H1 (cell line): ENCODE data around the gene BLOC1S3. TPM values are rescaled to one million over a fixed set of nuclear protein-coding genes. Genes with fewer than 3 reads are reported as not detected.
"Not testable (repeated sequence)": the region's sequence is repeated elsewhere in the genome, so short reads cannot be mapped to it uniquely, and the experiment has no call there.

Source experiments
- CTCF ChIA-PET: fragments of 300-600 bp; sonication (Branson Sonifier 250); formaldehyde crosslinking; loops from one replicate; lab custom pipeline; 2021; ENCODE audit not compliant: partially characterized antibody; lab: Charles Lee
- POLR2A ChIA-PET: fragments of 300-600 bp; sonication (Branson Sonifier 250); formaldehyde crosslinking; loops from one replicate; lab custom pipeline; 2021; ENCODE audit warnings: inconsistent platforms; ENCODE audit not compliant: partially characterized antibody; lab: Charles Lee
- DNase-seq, 2 experiments: peaks; one replicate each; pipeline versions ENCODE4 v3.0.0 to v3.0.0-alpha.2; 2010 to 2022; ENCODE audit warnings: low spot score in 2 of 2, low read depth in 1 of 2, mixed read lengths in 1 of 2
- FAIRE-seq: peaks from 2 replicates; lab custom pipeline; 2011; peaks lifted over from hg19 to GRCh38; lab: Jason Lieb, UNC
- H2AFZ ChIP-seq: 2 replicates; pipeline ENCODE4 v1.8.1; 2012; ENCODE audit warnings: low read length, inconsistent platforms
- H2AK5ac ChIP-seq: 2 replicates; pipeline ENCODE4 v1.6.1; 2013; ENCODE audit warnings: low read depth, low read length
- H2BK120ac ChIP-seq: replicated peaks from 2 replicates; pipeline ENCODE3; 2013; ENCODE audit warnings: low read depth, low read length, inconsistent platforms
- H2BK12ac ChIP-seq: 2 replicates; pipeline ENCODE4 v1.6.1; 2013; ENCODE audit warnings: low read depth, low read length
- H2BK15ac ChIP-seq: 2 replicates; pipeline ENCODE4 v1.6.1; 2013; ENCODE audit warnings: low read length
- H2BK20ac ChIP-seq: 2 replicates; pipeline ENCODE4 v1.6.1; 2013; ENCODE audit warnings: low read length
- H2BK5ac ChIP-seq: 2 replicates; pipeline ENCODE4 v1.6.1; 2013; ENCODE audit warnings: low read depth, low read length
- H3K14ac ChIP-seq: 2 replicates; pipeline ENCODE4 v1.6.1; 2013; ENCODE audit warnings: inconsistent platforms; ENCODE audit not compliant: insufficient read length
- H3K18ac ChIP-seq: 2 replicates; pipeline ENCODE4 v1.6.1; 2013; ENCODE audit warnings: low read length; ENCODE audit errors: extremely low read depth
- H3K23ac ChIP-seq: 2 replicates; pipeline ENCODE4 v1.6.1; 2013; ENCODE audit warnings: inconsistent platforms; ENCODE audit not compliant: insufficient read length
- H3K23me2 ChIP-seq: 2 replicates; pipeline ENCODE4 v1.6.1; 2013; ENCODE audit warnings: low read depth, low read length
- H3K27ac ChIP-seq: 2 replicates; pipeline ENCODE4 v1.6.1; 2011; ENCODE audit warnings: low read depth, low read length, inconsistent platforms
- H3K27me3 ChIP-seq, 4 experiments: replicated peaks in 1 of 4; 1 replicate in 1 of 4; 2 replicates in 3 of 4; pipeline versions ENCODE4 v1.6.1 to v1.8.1; 2011 to 2013; ENCODE audit warnings: low read length in 3 of 4, mild to moderate bottlenecking in 3 of 4, inconsistent platforms in 2 of 4, mixed read lengths in 2 of 4, moderate library complexity in 1 of 4; ENCODE audit not compliant: control insufficient read depth in 3 of 4, insufficient read depth in 3 of 4; ENCODE audit errors: extremely low read depth in 1 of 4
- H3K36me3 ChIP-seq, 4 experiments: 2 replicates each; pipeline versions ENCODE4 v1.6.1 to v1.8.1; 2011 to 2013; ENCODE audit warnings: mild to moderate bottlenecking in 4 of 4, low read length in 3 of 4, moderate library complexity in 2 of 4, control low read depth in 1 of 4, inconsistent platforms in 1 of 4; ENCODE audit not compliant: insufficient read depth in 4 of 4, control insufficient read depth in 2 of 4
- H3K4ac ChIP-seq: replicated peaks from 2 replicates; pipeline ENCODE3; 2013; ENCODE audit warnings: low read length, low read depth, mixed read lengths, inconsistent platforms; ENCODE audit not compliant: insufficient read length
- H3K4me1 ChIP-seq, 4 experiments: replicated peaks in 1 of 4; 1 replicate in 1 of 4; 2 replicates in 3 of 4; pipeline versions ENCODE4 v1.6.1 to v1.8.1; 2011 to 2013; ENCODE audit warnings: low read length in 3 of 4, inconsistent platforms in 2 of 4, mixed read lengths in 1 of 4; ENCODE audit not compliant: insufficient read depth in 4 of 4, control insufficient read depth in 3 of 4
- H3K4me2 ChIP-seq, 2 experiments: 2 replicates each; pipeline versions ENCODE4 v1.6.1 to v1.8.1; 2011 to 2013; ENCODE audit warnings: low read depth in 2 of 2, low read length in 2 of 2, control low read depth in 1 of 2, inconsistent platforms in 1 of 2, mild to moderate bottlenecking in 1 of 2; ENCODE audit not compliant: insufficient read depth in 1 of 2
- H3K4me3 ChIP-seq, 4 experiments: fragments of 200-600, 300-600 bp in 1 of 4; sonication (generic), shearing (Covaris generic), sonication (Bioruptor Twin) in 1 of 4; 2 replicates each; pipeline versions ENCODE4 v1.5.1 to v1.8.1; 2011 to 2016; ENCODE audit warnings: low read length in 4 of 4, low read depth in 3 of 4, control low read depth in 2 of 4, inconsistent platforms in 2 of 4, mild to moderate bottlenecking in 2 of 4, mixed read lengths in 1 of 4, moderate library complexity in 1 of 4; ENCODE audit not compliant: insufficient read depth in 2 of 4; ENCODE audit errors: extremely low read depth in 1 of 4
- H3K56ac ChIP-seq: replicated peaks from 2 replicates; pipeline ENCODE3; 2013; ENCODE audit warnings: low read depth, mild to moderate bottlenecking, mixed read lengths, low read length, inconsistent platforms; ENCODE audit not compliant: insufficient read length
- H3K79me1 ChIP-seq: 2 replicates; pipeline ENCODE4 v1.6.1; 2013; ENCODE audit warnings: low read depth, low read length, control low read depth
- H3K79me2 ChIP-seq, 2 experiments: 2 replicates each; pipeline versions ENCODE4 v1.6.1 to v1.8.1; 2012 to 2013; ENCODE audit warnings: low read length in 2 of 2, mild to moderate bottlenecking in 2 of 2, inconsistent platforms in 1 of 2; ENCODE audit not compliant: insufficient read depth in 2 of 2, control insufficient read depth in 1 of 2
- H3K9ac ChIP-seq, 4 experiments: replicated peaks in 1 of 4; 1 replicate in 1 of 4; 2 replicates in 3 of 4; pipeline versions ENCODE4 v1.6.1 to v1.8.1; 2011 to 2013; ENCODE audit warnings: low read depth in 3 of 4, low read length in 3 of 4, control low read depth in 2 of 4, mild to moderate bottlenecking in 2 of 4, moderate library complexity in 2 of 4, inconsistent platforms in 1 of 4; ENCODE audit errors: extremely low read depth in 1 of 4
- H3K9me3 ChIP-seq, 2 experiments: 2 replicates each; pipeline versions ENCODE4 v1.6.1 to v1.8.1; 2012 to 2013; ENCODE audit warnings: mild to moderate bottlenecking in 2 of 2, moderate library complexity in 2 of 2, control low read depth in 1 of 2, inconsistent platforms in 1 of 2, low read depth in 1 of 2, low read length in 1 of 2, mixed read lengths in 1 of 2; ENCODE audit not compliant: insufficient read depth in 2 of 2
- H4K20me1 ChIP-seq, 2 experiments: replicated peaks in 1 of 2; 2 replicates each; pipeline versions ENCODE3 to v1.8.1; 2011 to 2013; ENCODE audit warnings: inconsistent platforms in 2 of 2, low read length in 2 of 2, mild to moderate bottlenecking in 1 of 2; ENCODE audit not compliant: insufficient read depth in 2 of 2, control insufficient read depth in 1 of 2
- H4K5ac ChIP-seq: 2 replicates; pipeline ENCODE4 v1.6.1; 2013; ENCODE audit warnings: low read length, low read depth, mixed read lengths, inconsistent platforms; ENCODE audit not compliant: insufficient read length
- H4K8ac ChIP-seq: 2 replicates; pipeline ENCODE4 v1.8.0; 2013; ENCODE audit warnings: mild to moderate bottlenecking, moderate library complexity, low read length, inconsistent platforms; ENCODE audit not compliant: insufficient read depth; ENCODE audit errors: extremely low read depth
- H4K91ac ChIP-seq: replicated peaks from 2 replicates; pipeline ENCODE3; 2013; ENCODE audit warnings: low read length, mixed read lengths, inconsistent platforms; ENCODE audit not compliant: insufficient read length
- WGBS, 2 experiments: shearing (Covaris generic) in 1 of 2; methylation state at CpG; one replicate each; pipeline versions ENCODE4 v1.1.6 to v1.1.7; 2013 to 2015; ENCODE audit warnings: low lambda C conversion rate in 2 of 2, mixed read lengths in 2 of 2, inconsistent platforms in 1 of 2, low coverage in 1 of 2, missing lambda C conversion rate in 1 of 2; ENCODE audit not compliant: insufficient replicate concordance in 2 of 2, insufficient coverage in 1 of 2, insufficient read length in 1 of 2; ENCODE audit errors: extremely low coverage in 1 of 2, missing lambda C conversion rate in 1 of 2; 5-methylcytosine and 5-hydroxymethylcytosine counted together
- polyA plus RNA-seq, 7 experiments: library from polyadenylated mRNA; depleted of rRNA in 3 of 7; stranded (reverse) in 5 of 7; unstranded in 2 of 7; fragments of >200 nt in 5 of 7; fragments of 200-250 nt in 2 of 7; gene quantifications; 1 replicate in 5 of 7; 2 replicates in 1 of 7; 4 replicates in 1 of 7; pipeline versions ENCODE4 v1.2.1 to v1.2.3, GENCODE V29; 2011 to 2013; ENCODE audit warnings: missing spikeins in 2 of 7, mixed read lengths in 2 of 7
- total RNA-seq: library from RNA; stranded (reverse); fragmentation: NEBNext Ultra II Directional; extraction: Animal tissue kit (Norgen Biotek cat#: 25700); gene quantifications from 2 replicates; pipeline ENCODE4 v1.2.1, GENCODE V29; 2021

BLOC1S3 gene
- total and polyA plus RNA-seq, 2 of the 8 experiments (the other 6 are each of a cell fraction or from before 2014, with no cell fraction given), result 6.0 to 6.1 TPM

GRCh38 chr19:45229056-45229455, 50.5 kb downstream of the BLOC1S3 start:
- H3K79me2 ChIP-seq, H3K4me3 ChIP-seq, H3K9me3 ChIP-seq, H3K4me2 ChIP-seq, H4K91ac ChIP-seq, H2AK5ac ChIP-seq, H3K23ac ChIP-seq, H3K14ac ChIP-seq, H3K23me2 ChIP-seq, H3K56ac ChIP-seq, H3K4me1 ChIP-seq, H3K18ac ChIP-seq, H2AFZ ChIP-seq, H4K5ac ChIP-seq, FAIRE-seq, H2BK20ac ChIP-seq, H3K36me3 ChIP-seq, H4K8ac ChIP-seq, H2BK12ac ChIP-seq, H4K20me1 ChIP-seq, POLR2A ChIA-PET, H3K4ac ChIP-seq, H3K27ac ChIP-seq, H2BK15ac ChIP-seq, H2BK5ac ChIP-seq, H3K79me1 ChIP-seq, H2BK120ac ChIP-seq, DNase-seq, H3K9ac ChIP-seq: not testable (repeated sequence)
- 85% methylated on average over 2 of the region's 2 CpGs; no CpG with 5 or more reads in 1 of the 2 experiments for WGBS, 2 experiments
- H3K27me3 ChIP-seq, result peaks cover 12 to 24% (median 21%) of the 10 kb centered on the region in 4 experiments
- CTCF ChIA-PET, result interaction anchor here (0.8 to 3.6 kb wide), 4 partner anchors 11 to 43 kb away, joined by 3 to 11 read pairs (median 6); no protein-coding TSS in a partner anchor

Other genes with a start within 250 kb of the BLOC1S3 start
- not detected in 2 replicates for gene APOC4, start 236.5 kb upstream of the BLOC1S3 start, total RNA-seq
- gene APOC4, start 236.5 kb upstream of the BLOC1S3 start, polyA plus RNA-seq (2011; rRNA removed), result not detected in 2 replicates
- gene APOC2, start 232.7 kb upstream of the BLOC1S3 start, total RNA-seq, result not detected in 2 replicates
- gene APOC2, start 232.7 kb upstream of the BLOC1S3 start, polyA plus RNA-seq (2011; rRNA removed), result not detected in 2 replicates
- gene CLPTM1, start 223.4 kb upstream of the BLOC1S3 start, total RNA-seq, result 84.8 and 95.8 TPM in 2 replicates
- 108 and 140 TPM in 2 replicates for gene CLPTM1, start 223.4 kb upstream of the BLOC1S3 start, polyA plus RNA-seq (2011; rRNA removed)
- gene RELB, start 177.3 kb upstream of the BLOC1S3 start, total RNA-seq, result 12.5 and 13.1 TPM in 2 replicates
- 10.0 and 12.6 TPM in 2 replicates for gene RELB, start 177.3 kb upstream of the BLOC1S3 start, polyA plus RNA-seq (2011; rRNA removed)
- 63.4 and 71.7 TPM in 2 replicates for gene CLASRP, start 139.7 kb upstream of the BLOC1S3 start, total RNA-seq
- 22.3 and 25.8 TPM in 2 replicates for gene CLASRP, start 139.7 kb upstream of the BLOC1S3 start, polyA plus RNA-seq (2011; rRNA removed)
- gene ZNF296, start 102.3 kb upstream of the BLOC1S3 start, total RNA-seq, result 6.8 and 7.5 TPM in 2 replicates
- 2.7 and 6.4 TPM in 2 replicates for gene ZNF296, start 102.3 kb upstream of the BLOC1S3 start, polyA plus RNA-seq (2011; rRNA removed)
- gene GEMIN7, start 99.5 kb upstream of the BLOC1S3 start, total RNA-seq, result 48.0 and 48.5 TPM in 2 replicates
- 91.6 and 113 TPM in 2 replicates for gene GEMIN7, start 99.5 kb upstream of the BLOC1S3 start, polyA plus RNA-seq (2011; rRNA removed)
- 25.7 and 27.0 TPM in 2 replicates for gene PPP1R37, start 85.6 kb upstream of the BLOC1S3 start, total RNA-seq
- 14.6 and 22.5 TPM in 2 replicates for gene PPP1R37, start 85.6 kb upstream of the BLOC1S3 start, polyA plus RNA-seq (2011; rRNA removed)
- 0.38 and 0.39 TPM in 2 replicates for gene NKPD1, start 17.8 kb upstream of the BLOC1S3 start, total RNA-seq
- gene NKPD1, start 17.8 kb upstream of the BLOC1S3 start, polyA plus RNA-seq (2011; rRNA removed), result 0.30 and 0.55 TPM in 2 replicates
- 30.5 and 31.8 TPM in 2 replicates for gene TRAPPC6A, start 547 bp upstream of the BLOC1S3 start, total RNA-seq
- gene TRAPPC6A, start 547 bp upstream of the BLOC1S3 start, polyA plus RNA-seq (2011; rRNA removed), result 130 and 144 TPM in 2 replicates
- 1.5 and 1.6 TPM in 2 replicates for gene EXOC3L2, start 66.6 kb downstream of the BLOC1S3 start, total RNA-seq
- 1.4 and 3.4 TPM in 2 replicates for gene EXOC3L2, start 66.6 kb downstream of the BLOC1S3 start, polyA plus RNA-seq (2011; rRNA removed)
- 46.8 and 49.8 TPM in 2 replicates for gene MARK4, start 72.5 kb downstream of the BLOC1S3 start, total RNA-seq
- 12.3 and 22.4 TPM in 2 replicates for gene MARK4, start 72.5 kb downstream of the BLOC1S3 start, polyA plus RNA-seq (2011; rRNA removed)
- gene CKM, start 144.1 kb downstream of the BLOC1S3 start, total RNA-seq, result not detected in 2 replicates
- 0.08 and 0.09 TPM in 2 replicates for gene CKM, start 144.1 kb downstream of the BLOC1S3 start, polyA plus RNA-seq (2011; rRNA removed)
- 2.8 and 3.2 TPM in 2 replicates for gene KLC3, start 162.0 kb downstream of the BLOC1S3 start, total RNA-seq
- 1.3 and 2.4 TPM in 2 replicates for gene KLC3, start 162.0 kb downstream of the BLOC1S3 start, polyA plus RNA-seq (2011; rRNA removed)
- 93.4 and 107 TPM in 2 replicates for gene ERCC2, start 191.8 kb downstream of the BLOC1S3 start, total RNA-seq
- 117 and 197 TPM in 2 replicates for gene ERCC2, start 191.8 kb downstream of the BLOC1S3 start, polyA plus RNA-seq (2011; rRNA removed)
- gene PPP1R13L, start 226.3 kb downstream of the BLOC1S3 start, total RNA-seq, result 15.3 and 18.4 TPM in 2 replicates
- gene PPP1R13L, start 226.3 kb downstream of the BLOC1S3 start, polyA plus RNA-seq (2011; rRNA removed), result 9.1 and 20.4 TPM in 2 replicates
- gene POLR1G, start 227.9 kb downstream of the BLOC1S3 start, total RNA-seq, result 34.8 and 38.0 TPM in 2 replicates
- gene POLR1G, start 227.9 kb downstream of the BLOC1S3 start, polyA plus RNA-seq (2011; rRNA removed), result 16.8 and 18.4 TPM in 2 replicates
- 44.7 and 46.4 TPM in 2 replicates for gene ERCC1, start 245.1 kb downstream of the BLOC1S3 start, total RNA-seq
- gene ERCC1, start 245.1 kb downstream of the BLOC1S3 start, polyA plus RNA-seq (2011; rRNA removed), result 94.2 and 112 TPM in 2 replicates